BJ (cell line): ENCODE data around the gene DICER1. TPM values are rescaled to one million over a fixed set of nuclear protein-coding genes. Genes with fewer than 3 reads are reported as not detected.

Experiments
- CTCF ChIA-PET: fragments of 350-600 bp; formaldehyde crosslinking; extraction: SDS; loops from one replicate; lab custom pipeline; 2021; ENCODE audit warnings: antibody characterized with exemption, inconsistent platforms; lab: Yijun Ruan, JAX
- POLR2A ChIA-PET: fragments of 300-600 bp; sonication (Branson Sonifier 250); formaldehyde crosslinking; extraction: SDS; loops from one replicate; lab custom pipeline; 2021; ENCODE audit warnings: antibody characterized with exemption; lab: Charles Lee
- DNase-seq: peaks from one replicate; pipeline ENCODE4 v3.0.0-alpha.2; 2011; ENCODE audit warnings: low read depth
- H3K27me3 ChIP-seq: 2 replicates; pipeline ENCODE4 v1.6.0; 2011; ENCODE audit warnings: low read length; ENCODE audit not compliant: control insufficient read depth, insufficient read depth
- H3K36me3 ChIP-seq: 2 replicates; pipeline ENCODE4 v1.5.1; 2011; ENCODE audit warnings: low read length; ENCODE audit not compliant: control insufficient read depth, insufficient read depth
- H3K4me3 ChIP-seq: 2 replicates; pipeline ENCODE4 v1.5.1; 2011; ENCODE audit warnings: low read depth, mild to moderate bottlenecking, control low read depth, low read length
- polyA plus RNA-seq: library from polyadenylated mRNA; depleted of rRNA; stranded (reverse); fragments of >200 nt; gene quantifications from 2 replicates; pipeline ENCODE4 v1.2.3, GENCODE V29; 2011
- TF ChIP-seq, protein P1 (sequence below): IDR thresholded peaks from 2 replicates; pipeline ENCODE4 v1.5.1; 2011; ENCODE audit warnings: low read depth, mild to moderate bottlenecking, control low read depth, inconsistent platforms, low read length, moderate library complexity; ENCODE audit not compliant: insufficient read depth

The DICER1 gene
- polyA plus RNA-seq, 1 experiment: 15.7 TPM

- Histone ChIP-seq H3K4me3 (no peak overlapping the region), H3K27me3 (no peaks in the 10 kb centered on the region), H3K36me3 (peaks cover 4% of the 10 kb centered on the region; the same call in 1 of the 2 replicates)
- TF ChIP-seq, protein P1, sequence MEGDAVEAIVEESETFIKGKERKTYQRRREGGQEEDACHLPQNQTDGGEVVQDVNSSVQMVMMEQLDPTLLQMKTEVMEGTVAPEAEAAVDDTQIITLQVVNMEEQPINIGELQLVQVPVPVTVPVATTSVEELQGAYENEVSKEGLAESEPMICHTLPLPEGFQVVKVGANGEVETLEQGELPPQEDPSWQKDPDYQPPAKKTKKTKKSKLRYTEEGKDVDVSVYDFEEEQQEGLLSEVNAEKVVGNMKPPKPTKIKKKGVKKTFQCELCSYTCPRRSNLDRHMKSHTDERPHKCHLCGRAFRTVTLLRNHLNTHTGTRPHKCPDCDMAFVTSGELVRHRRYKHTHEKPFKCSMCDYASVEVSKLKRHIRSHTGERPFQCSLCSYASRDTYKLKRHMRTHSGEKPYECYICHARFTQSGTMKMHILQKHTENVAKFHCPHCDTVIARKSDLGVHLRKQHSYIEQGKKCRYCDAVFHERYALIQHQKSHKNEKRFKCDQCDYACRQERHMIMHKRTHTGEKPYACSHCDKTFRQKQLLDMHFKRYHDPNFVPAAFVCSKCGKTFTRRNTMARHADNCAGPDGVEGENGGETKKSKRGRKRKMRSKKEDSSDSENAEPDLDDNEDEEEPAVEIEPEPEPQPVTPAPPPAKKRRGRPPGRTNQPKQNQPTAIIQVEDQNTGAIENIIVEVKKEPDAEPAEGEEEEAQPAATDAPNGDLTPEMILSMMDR: no peak
- POLR2A ChIA-PET: no interaction called here
- no peak for DNase-seq
- CTCF ChIA-PET: interaction anchor here (1.0 to 1.6 kb wide), 4 partner anchors 11 to 29 kb away, joined by 3 to 7 read pairs (median 4); no protein-coding TSS in a partner anchor
Measured at GRCh38 chr14:95125221-95125620, 32.1 kb downstream of the DICER1 start.

- Histone ChIP-seq H3K4me3 (no peak overlapping the region), H3K27me3 (no peaks in the 10 kb centered on the region), H3K36me3 (peaks cover 4% of the 10 kb centered on the region; the same call in 1 of the 2 replicates)
- CTCF ChIA-PET: interaction anchor here (1.0 to 1.6 kb wide), 4 partner anchors 10 to 30 kb away, joined by 3 to 7 read pairs (median 4); no protein-coding TSS in a partner anchor
- TF ChIP-seq, protein P1: no peak
- POLR2A ChIA-PET: no interaction called here
- DNase-seq: no peak
Measured at GRCh38 chr14:95123891-95124579, 33.3 kb downstream of the DICER1 start.

- H3K27me3 ChIP-seq: no peaks in the 10 kb centered on the region
- H3K4me3 ChIP-seq: no peak overlapping the region
- DNase-seq: no peak
- TF ChIP-seq, protein P1: no peak
- ChIA-PET POLR2A (no interaction called here), CTCF (no interaction called here)
- H3K36me3 ChIP-seq: peaks cover 4% of the 10 kb centered on the region; the same call in 1 of the 2 replicates
Measured at GRCh38 chr14:95122621-95122945, 34.7 kb downstream of the DICER1 start.

- CTCF ChIA-PET: no interaction called here
- TF ChIP-seq, protein P1: no peak
- POLR2A ChIA-PET: no interaction called here
Measured at GRCh38 chr14:95121911-95122620, 35.3 kb downstream of the DICER1 start.

GRCh38 chr14:95119336-95119735, 38.0 kb downstream of the DICER1 start:
- H3K27me3 ChIP-seq: no peaks in the 10 kb centered on the region
- POLR2A ChIA-PET: interaction anchor here (0.6 kb wide), 1 partner anchor 1379 kb away, joined by 13 read pairs; no protein-coding TSS in a partner anchor
- no peak for DNase-seq
- TF ChIP-seq, protein P1: no peak
- H3K4me3 ChIP-seq: no peak overlapping the region
- 0 out of 2 replicates have a peak, but pooled peaks cover under 1% of the 10 kb centered on the region for H3K36me3 ChIP-seq
- CTCF ChIA-PET: interaction anchor here (1.3 to 1.7 kb wide), 2 partner anchors 13 to 15 kb away, joined by 4 to 5 read pairs; no protein-coding TSS in a partner anchor

More at GRCh38 chr14:95121911-95122620, 35.3 kb downstream of the DICER1 start:
- no peaks in the 10 kb centered on the region for H3K27me3 ChIP-seq
- no peak for DNase-seq
- peaks cover 4% of the 10 kb centered on the region; the same call in 1 of the 2 replicates for H3K36me3 ChIP-seq
- no peak overlapping the region for H3K4me3 ChIP-seq
